Stomach smooth muscle (tissue), 2 donors: ENCODE results near the gene OR52I2.

Source experiments
- H3K27ac ChIP-seq: one replicate; pipeline ENCODE4 v1.7.0; 2013; ENCODE audit warnings: mild to moderate bottlenecking, low read length, inconsistent platforms
- H3K27me3 ChIP-seq, 2 donors: one replicate each; pipeline ENCODE4 v1.7.0; 2013; ENCODE audit warnings: low read length in 2 of 2; ENCODE audit not compliant: insufficient read depth in 2 of 2, control insufficient read depth in 1 of 2
- H3K36me3 ChIP-seq, 2 donors: one replicate each; pipeline ENCODE4 v1.7.0; 2013; ENCODE audit warnings: low read length in 2 of 2; ENCODE audit not compliant: control insufficient read depth in 2 of 2, insufficient read depth in 2 of 2
- H3K4me1 ChIP-seq: one replicate; pipeline ENCODE4 v1.7.0; 2013; ENCODE audit warnings: low read length; ENCODE audit not compliant: control insufficient read depth, insufficient read depth
- H3K4me3 ChIP-seq, 2 donors: one replicate each; pipeline ENCODE4 v1.7.0; 2013; ENCODE audit warnings: low read length in 2 of 2
- H3K9ac ChIP-seq, 2 donors: one replicate each; pipeline ENCODE4 v1.7.0; 2013; ENCODE audit warnings: low read length in 2 of 2, mild to moderate bottlenecking in 1 of 2
- H3K9me3 ChIP-seq, 2 donors: one replicate each; pipeline ENCODE4 v1.7.0; 2013; ENCODE audit warnings: low read length in 2 of 2; ENCODE audit not compliant: control insufficient read depth in 2 of 2
- donor health status: healthy.
- donor health status: Pancreatic carcinoma.

The OR52I2 gene

DNA sequence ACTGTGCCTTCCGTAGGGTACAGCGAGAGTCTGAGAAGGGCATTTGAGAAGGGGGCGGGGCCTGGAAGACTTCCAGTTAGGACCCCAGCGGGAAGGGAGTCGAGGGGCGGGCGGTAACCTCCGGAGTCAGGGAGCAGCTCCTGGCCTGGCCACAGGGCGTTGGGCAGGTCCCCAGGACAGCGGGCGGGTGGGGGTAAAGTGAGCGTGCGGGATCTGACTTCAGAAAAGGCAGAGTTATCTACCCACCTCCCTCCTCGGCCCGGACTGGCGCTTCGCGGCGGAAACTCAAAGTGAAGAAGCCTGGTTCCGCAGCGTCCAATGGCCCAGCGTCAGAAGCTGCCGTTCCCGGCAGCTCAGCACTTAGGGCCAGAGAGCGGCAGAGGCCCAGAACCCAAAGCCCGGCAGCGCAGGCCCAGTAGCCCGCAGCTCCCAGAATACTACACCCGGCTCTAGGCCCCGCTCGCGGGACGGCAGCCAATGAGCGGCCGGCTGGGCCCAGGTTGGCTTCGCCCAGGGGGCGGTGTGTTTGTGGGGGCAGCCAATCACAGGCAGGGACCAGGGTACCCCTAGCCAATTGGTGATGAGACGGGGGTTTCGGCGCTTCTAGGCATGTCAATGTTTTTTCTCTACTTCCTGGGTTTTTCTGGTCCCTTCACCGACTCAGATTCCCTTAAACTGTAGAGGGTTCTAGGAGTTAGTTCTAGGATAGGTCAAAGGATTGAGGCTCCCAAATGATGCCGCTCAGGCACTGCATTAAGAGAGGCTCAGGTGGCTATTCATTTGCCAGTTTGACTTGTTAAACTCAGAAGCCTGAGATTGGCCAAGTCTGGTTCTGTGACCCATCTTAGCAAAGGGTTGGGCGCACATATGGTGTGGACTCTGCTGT lies 26.5 kb downstream of the OR52I2 start, which contains the start of gene TRIM68:
Gene TRIM68, minus strand, starts transcription at position 451 of the 886 bp plus-strand sequence. CDS start 2,727 bp downstream, outside the sequence.
- Histone ChIP-seq H3K9ac (peak within 1 kb of the TSS; percentile 85 to 93), H3K9me3 (no peaks in the 10 kb centered on the region), H3K4me1 (peaks cover 12% of the 10 kb centered on the region), H3K36me3 (peaks cover 5 to 9% of the 10 kb centered on the region in 2 donors), H3K27ac (peak within 1 kb of the TSS; percentile 85), H3K27me3 (no peaks in the 10 kb centered on the region), H3K4me3 (peak within 1 kb of the TSS; percentile 81 to 84)

DNA sequence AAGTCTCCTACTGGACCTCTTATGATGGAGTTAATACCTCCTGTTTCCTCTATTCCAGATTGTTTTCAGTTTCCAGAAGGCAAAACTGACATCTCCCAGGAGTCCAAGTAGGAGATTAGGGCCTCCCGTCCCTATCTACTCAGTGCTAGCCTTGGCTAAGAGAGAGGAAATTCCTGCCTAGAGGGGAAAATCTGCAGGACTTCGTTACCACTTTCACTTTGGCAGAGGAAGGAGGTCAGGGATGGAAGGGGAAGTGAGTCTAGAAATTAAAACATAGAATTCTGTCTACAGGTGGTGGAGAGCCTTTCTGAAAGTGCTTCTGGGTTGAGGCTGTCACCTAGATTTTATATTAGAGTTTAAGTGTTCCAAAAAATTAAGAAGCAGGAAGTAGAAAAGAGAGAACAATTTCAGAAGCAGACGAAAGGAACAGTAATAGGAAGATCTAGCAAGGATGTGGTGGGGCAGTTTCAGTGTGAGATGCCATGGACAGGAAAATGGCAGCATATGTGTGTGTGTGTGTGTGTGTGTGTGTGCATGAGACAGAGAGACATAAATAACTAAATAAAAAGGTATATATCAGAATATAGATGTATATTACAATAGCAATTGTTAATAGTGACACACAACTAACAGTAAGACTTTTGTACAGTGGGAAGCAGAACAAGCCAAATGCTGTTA lies 28.9 kb downstream of the OR52I2 start:
- H3K27ac ChIP-seq: no peak overlapping the region
- H3K9ac ChIP-seq: no peak overlapping the region
- H3K9me3 ChIP-seq: no peaks in the 10 kb centered on the region
- no peaks in the 10 kb centered on the region for H3K36me3 ChIP-seq
- H3K4me3 ChIP-seq: peak overlapping the region in 1 of 2 donors; percentile 47
- peaks cover 12% of the 10 kb centered on the region for H3K4me1 ChIP-seq
- no peaks in the 10 kb centered on the region for H3K27me3 ChIP-seq

DNA sequence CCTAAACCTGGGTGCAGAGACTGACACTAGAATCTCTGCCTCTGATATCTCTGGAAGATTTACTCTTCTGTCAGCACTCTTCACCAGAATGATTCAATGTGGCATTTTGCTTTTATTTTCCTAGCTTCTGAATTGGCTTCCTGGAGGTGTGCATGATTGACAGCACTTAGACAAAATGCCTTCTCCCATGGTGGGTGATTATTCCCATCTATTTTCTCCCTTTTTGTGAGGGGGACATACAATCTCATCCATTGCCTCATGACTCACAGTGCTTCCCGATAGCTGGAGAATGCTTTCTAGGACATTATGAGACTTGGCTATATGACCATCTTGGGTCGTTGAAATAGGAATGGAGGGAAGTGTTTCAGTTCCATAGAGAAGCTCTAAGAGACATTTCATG lies 30.4 kb downstream of the OR52I2 start:
- Histone ChIP-seq H3K9me3 (no peaks in the 10 kb centered on the region), H3K36me3 (no peaks in the 10 kb centered on the region), H3K4me1 (peaks cover 5% of the 10 kb centered on the region), H3K4me3 (no peak overlapping the region), H3K27me3 (no peaks in the 10 kb centered on the region), H3K9ac (no peak overlapping the region), H3K27ac (no peak overlapping the region)

DNA sequence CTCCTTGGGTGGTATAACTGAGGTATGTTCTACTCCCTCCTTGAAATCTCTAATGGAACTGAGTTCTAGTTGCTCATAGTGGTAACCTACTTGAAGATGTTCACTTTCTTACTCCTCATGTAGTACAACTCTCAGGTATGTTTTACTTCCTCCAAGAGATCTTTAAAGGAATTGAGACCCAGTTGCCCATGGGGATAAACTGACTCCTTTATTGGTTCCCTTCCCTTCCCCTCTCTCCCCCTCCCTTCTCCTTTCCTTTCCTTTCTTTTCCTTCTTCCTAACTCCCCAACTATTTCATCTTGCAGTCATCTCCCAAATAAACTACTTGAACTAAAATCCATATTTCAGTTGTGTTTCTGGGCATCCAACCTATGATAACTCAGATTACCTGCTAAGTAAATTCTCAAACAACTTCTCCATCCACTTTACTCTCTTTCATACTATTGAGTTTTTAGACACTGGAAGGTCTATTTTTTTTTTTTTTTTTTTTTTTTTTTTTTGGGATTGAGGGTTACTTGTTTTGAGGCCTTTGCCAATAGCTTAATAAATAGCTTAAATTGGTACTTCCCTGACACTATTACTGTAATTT lies 34.4 kb downstream of the OR52I2 start:
- Histone ChIP-seq H3K9me3 (no peaks in the 10 kb centered on the region), H3K27ac (no peak overlapping the region), H3K27me3 (peaks cover 0 to 3% of the 10 kb centered on the region in 2 donors), H3K4me3 (no peak overlapping the region), H3K4me1 (no peaks in the 10 kb centered on the region), H3K9ac (no peak overlapping the region), H3K36me3 (no peaks in the 10 kb centered on the region)

DNA sequence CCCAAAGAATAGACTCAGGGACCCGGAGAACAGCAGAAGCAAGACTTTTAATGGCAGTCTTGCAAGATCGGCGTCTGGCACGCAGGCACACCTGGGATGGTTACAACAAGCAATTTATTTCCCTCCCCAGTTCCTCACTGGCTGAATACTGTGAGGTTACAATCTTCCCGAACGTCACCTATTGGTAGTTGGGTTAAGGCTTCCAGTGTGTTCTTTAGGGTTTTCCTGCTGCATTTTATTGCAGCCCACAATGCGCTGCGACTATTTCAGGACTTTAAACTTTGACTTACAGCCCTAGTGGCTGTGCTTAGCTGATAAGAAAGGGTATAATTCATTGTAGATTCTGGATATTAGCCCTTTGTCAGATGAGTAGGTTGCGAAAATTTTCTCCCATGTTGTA lies 38.0 kb downstream of the OR52I2 start:
- H3K4me1 ChIP-seq: no peaks in the 10 kb centered on the region
- peaks cover 0 to 3% of the 10 kb centered on the region in 2 donors for H3K27me3 ChIP-seq
- H3K9ac ChIP-seq: no peak overlapping the region
- H3K27ac ChIP-seq: no peak overlapping the region
- H3K36me3 ChIP-seq: no peaks in the 10 kb centered on the region
- no peaks in the 10 kb centered on the region for H3K9me3 ChIP-seq
- no peak overlapping the region for H3K4me3 ChIP-seq

DNA sequence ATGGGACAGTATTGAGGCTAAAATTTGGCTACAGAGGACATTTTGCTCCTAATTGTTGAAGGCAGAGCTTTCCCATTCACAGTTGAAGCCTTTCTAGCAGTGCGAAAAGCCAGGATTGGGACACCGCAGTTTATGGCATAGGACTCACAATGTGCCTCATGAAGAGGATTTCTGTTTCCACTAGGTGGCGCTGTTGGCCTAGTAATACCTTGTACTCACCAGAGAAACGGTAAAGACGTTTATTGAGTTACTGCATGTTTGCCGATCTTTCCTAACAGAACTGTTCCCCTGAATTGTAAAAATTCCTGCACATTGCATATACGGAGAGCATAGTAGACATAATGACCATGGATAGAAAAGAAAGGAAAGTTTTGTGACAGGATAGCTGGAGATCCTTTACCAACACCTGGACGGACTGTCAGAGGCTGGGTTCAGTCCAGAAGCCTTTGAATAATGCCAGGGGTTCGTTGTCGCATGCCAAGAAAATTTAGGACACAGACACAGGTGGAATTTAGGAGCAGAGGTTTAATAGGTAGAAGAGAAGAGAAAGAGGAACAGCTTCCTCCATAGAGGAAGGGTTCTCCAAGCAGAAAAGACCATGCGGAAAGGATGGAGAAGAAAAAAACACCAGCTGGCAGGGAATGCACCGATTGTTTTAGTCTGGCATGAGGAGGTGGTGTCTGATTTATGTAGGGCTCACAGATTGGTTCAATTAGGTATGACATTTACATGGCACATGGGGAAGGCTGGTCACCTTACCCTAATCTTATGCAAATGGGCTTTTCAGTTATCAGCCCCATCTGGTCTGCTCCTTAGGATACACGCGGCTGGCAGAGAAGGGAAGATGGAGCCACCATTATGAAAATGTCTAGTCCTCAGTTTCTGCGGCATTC lies 44.9 kb downstream of the OR52I2 start:
- Histone ChIP-seq H3K9me3 (peaks cover 0 to 3% of the 10 kb centered on the region in 2 donors), H3K36me3 (no peaks in the 10 kb centered on the region), H3K27me3 (no peaks in the 10 kb centered on the region), H3K27ac (no peak overlapping the region), H3K9ac (no peak overlapping the region), H3K4me3 (no peak overlapping the region), H3K4me1 (no peaks in the 10 kb centered on the region)

DNA sequence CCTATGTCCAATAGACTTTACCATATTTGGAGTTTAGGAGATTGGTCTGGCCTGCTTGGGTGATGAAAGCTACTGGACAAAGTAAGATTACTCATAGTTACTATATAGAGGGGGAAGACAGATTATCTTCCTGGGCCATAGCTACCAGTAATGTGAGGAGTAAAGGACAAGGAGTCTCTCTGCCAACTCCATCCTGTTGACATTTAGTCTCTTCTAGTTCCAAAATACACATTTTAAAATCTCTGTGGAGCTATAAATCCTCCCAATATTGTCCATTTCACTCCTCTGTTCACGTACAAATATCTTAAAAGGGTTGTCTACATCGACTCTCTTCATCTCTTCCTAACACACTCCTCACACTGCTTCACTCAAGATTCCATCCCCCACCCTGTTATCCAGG lies 54.6 kb downstream of the OR52I2 start:
- Histone ChIP-seq H3K9me3 (no peaks in the 10 kb centered on the region), H3K36me3 (no peaks in the 10 kb centered on the region), H3K4me1 (no peaks in the 10 kb centered on the region), H3K27me3 (peaks cover 0 to 3% of the 10 kb centered on the region in 2 donors), H3K9ac (no peak overlapping the region), H3K27ac (no peak overlapping the region), H3K4me3 (no peak overlapping the region)

DNA sequence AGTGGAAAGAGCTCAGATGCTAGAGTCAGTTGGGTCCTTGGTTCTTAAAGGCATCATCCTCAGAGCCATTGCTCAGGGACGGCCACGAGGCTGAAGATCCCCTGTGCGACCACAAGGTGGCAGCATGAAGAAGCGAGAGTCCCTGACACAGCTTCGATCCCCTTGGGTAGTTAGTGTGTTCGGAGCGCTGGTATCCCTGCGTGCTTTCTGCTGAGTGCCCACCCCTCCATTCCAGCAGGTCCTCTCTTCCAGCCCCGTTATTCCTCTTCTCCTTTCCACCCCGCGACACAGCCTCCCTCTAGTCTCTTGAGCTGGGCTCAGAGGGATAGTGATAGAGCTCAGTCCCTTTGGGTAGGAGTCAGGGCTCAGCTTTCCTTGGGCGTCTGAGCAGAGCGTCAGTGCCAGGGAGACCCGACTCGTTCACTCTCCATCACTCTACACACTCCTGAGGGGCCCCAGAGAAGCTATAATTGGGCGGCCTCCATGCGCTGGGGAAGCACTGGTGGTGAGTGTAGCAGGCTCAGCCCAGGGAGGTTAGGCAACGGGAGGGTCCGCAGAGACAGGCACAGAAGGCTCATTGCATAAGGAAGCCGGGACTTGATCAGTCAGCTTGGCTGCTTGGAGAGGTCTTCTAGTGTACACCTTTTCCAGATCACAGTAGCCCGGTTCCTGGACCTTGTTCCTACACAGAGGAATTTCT lies 55.6 kb downstream of the OR52I2 start, which contains the start of gene OR51D1:
Gene OR51D1, plus strand, starts transcription at position 516 of the 700 bp plus-strand sequence. CDS start 2,314 bp downstream, outside the sequence.
- Histone ChIP-seq H3K4me3 (peak within 1 kb of the TSS; percentile 70 to 73), H3K27me3 (peaks cover 0 to 3% of the 10 kb centered on the region in 2 donors), H3K36me3 (no peaks in the 10 kb centered on the region), H3K9me3 (no peaks in the 10 kb centered on the region), H3K4me1 (no peaks in the 10 kb centered on the region), H3K9ac (peak within 1 kb of the TSS in 1 of 2 donors; percentile 35), H3K27ac (no peak within 1 kb of the TSS)

DNA sequence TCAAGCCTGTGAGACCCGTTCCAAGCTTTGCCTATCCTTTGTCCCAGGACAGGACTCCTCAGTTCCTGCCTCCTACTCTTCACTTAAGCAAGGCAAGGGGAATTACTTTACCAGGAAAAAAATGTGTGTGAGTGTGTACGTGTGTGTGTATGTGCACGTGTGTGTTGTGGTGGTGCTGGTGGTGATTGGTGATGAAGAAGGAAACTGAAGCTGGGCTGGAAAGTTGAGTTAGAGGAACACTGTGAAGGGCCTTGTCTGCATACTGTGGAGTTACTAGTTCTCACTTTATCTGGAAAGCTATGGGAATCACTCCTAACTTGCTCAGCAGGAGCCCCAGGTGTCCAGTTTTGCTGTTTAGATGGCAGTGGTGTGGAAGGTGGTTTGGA lies 56.1 kb downstream of the OR52I2 start:
- H3K9me3 ChIP-seq: no peaks in the 10 kb centered on the region
- H3K27me3 ChIP-seq: peaks cover 0 to 3% of the 10 kb centered on the region in 2 donors
- no peak overlapping the region for H3K4me3 ChIP-seq

More for the DNA sequence above, 56.1 kb downstream of the OR52I2 start:
- Histone ChIP-seq H3K9ac (no peak overlapping the region), H3K4me1 (no peaks in the 10 kb centered on the region), H3K27ac (no peak overlapping the region), H3K36me3 (no peaks in the 10 kb centered on the region)
